K562 (cell line): ENCODE measurements around the gene RPL39L. TPM values are rescaled to one million over a fixed set of nuclear protein-coding genes. Genes with fewer than 3 reads are reported as not detected.

Source experiments
- ADNP ChIP-seq: fragments of 200-800 bp; sonication (Bioruptor generic); IDR thresholded peaks from 2 replicates; pipeline ENCODE4 v1.6.1; 2016; ENCODE audit warnings: missing genetic modification characterization, missing compliant biosample characterization
- ATF6 ChIP-seq: sonication (generic); formaldehyde crosslinking; IDR thresholded peaks from 2 replicates; pipeline ENCODE4 v1.4.0; 2020; ENCODE audit warnings: mild to moderate bottlenecking, missing genetic modification reagents
- C11orf30 ChIP-seq: fragments of 450-650 bp; IDR thresholded peaks from 2 replicates; pipeline ENCODE4 v1.6.1; 2016; ENCODE audit warnings: low read depth, mild to moderate bottlenecking
- CHD2 ChIP-seq: IDR thresholded peaks from 2 replicates; pipeline ENCODE4 v1.6.1; 2011; ENCODE audit warnings: low read depth, low read length
- DNMT1 ChIP-seq: fragments of 450-650 bp; IDR thresholded peaks from 2 replicates; pipeline ENCODE4 v1.6.1; 2016; ENCODE audit warnings: antibody characterized with exemption, mild to moderate bottlenecking
- GTF2A2 ChIP-seq: IDR thresholded peaks from 2 replicates; pipeline ENCODE4 v1.6.1; 2016; ENCODE audit warnings: mild to moderate bottlenecking, missing genetic modification characterization, missing compliant biosample characterization
- HLTF ChIP-seq: fragments of 450-650 bp; IDR thresholded peaks from 2 replicates; pipeline ENCODE4 v1.6.1; 2016
- HMGXB4 ChIP-seq: sonication (generic); formaldehyde crosslinking; IDR thresholded peaks from 2 replicates; pipeline ENCODE4 v1.8.1; 2023; ENCODE audit warnings: mild to moderate bottlenecking, missing genetic modification reagents
- HNRNPK ChIP-seq: fragments of 200-400 bp; formaldehyde crosslinking; IDR thresholded peaks from one replicate; pipeline ENCODE4 v1.6.1; 2018; ENCODE audit warnings: mild to moderate bottlenecking, low read depth, low read length; ENCODE audit not compliant: poor library complexity, severe bottlenecking
- JUND ChIP-seq, 2 experiments: IDR thresholded peaks; 2 replicates in 1 of 2; 3 replicates in 1 of 2; pipeline ENCODE4 v1.6.1; 2011; ENCODE audit warnings: borderline replicate concordance in 2 of 2, low read depth in 2 of 2, low read length in 2 of 2, improper control_type of control experiment in 1 of 2, missing biosample characterization in 1 of 2, missing genetic modification characterization in 1 of 2, missing genetic modification reagents in 1 of 2
- MAX ChIP-seq: sonication (generic); formaldehyde crosslinking; IDR thresholded peaks from 2 replicates; pipeline ENCODE4 v1.9.0; 2022; ENCODE audit warnings: mild to moderate bottlenecking, missing genetic modification reagents
- MEF2A ChIP-seq: IDR thresholded peaks from 2 replicates; pipeline ENCODE4 v1.6.1; 2011; ENCODE audit warnings: low read depth, mild to moderate bottlenecking, low read length, moderate library complexity; ENCODE audit not compliant: control insufficient read depth
- PHF20 ChIP-seq: fragments of 450-650 bp; IDR thresholded peaks from 2 replicates; pipeline ENCODE4 v1.6.1; 2018; ENCODE audit not compliant: partially characterized antibody
- POLR2AphosphoS5 ChIP-seq: IDR thresholded peaks from 2 replicates; pipeline ENCODE4 v1.6.1; 2011; ENCODE audit warnings: mild to moderate bottlenecking, low read depth, low read length, moderate library complexity; ENCODE audit not compliant: control insufficient read depth, insufficient read depth
- POLR2H ChIP-seq: IDR thresholded peaks from 2 replicates; pipeline ENCODE4 v1.6.1; 2016; ENCODE audit warnings: missing genetic modification characterization, low read depth, mild to moderate bottlenecking, control low read depth, missing compliant biosample characterization, moderate library complexity
- RB1 ChIP-seq: fragments of 450-650 bp; IDR thresholded peaks from 2 replicates; pipeline ENCODE4 v1.6.1; 2017; ENCODE audit warnings: low read depth, mild to moderate bottlenecking
- ZNF184 ChIP-seq: sonication (generic); formaldehyde crosslinking; IDR thresholded peaks from 2 replicates; pipeline ENCODE4 v1.5.0; 2020; ENCODE audit warnings: missing genetic modification reagents
- ZNF589 ChIP-seq: fragments of 200-800 bp; sonication (Bioruptor generic); IDR thresholded peaks from 2 replicates; pipeline ENCODE4 v1.6.1; 2016; ENCODE audit warnings: low read depth, missing genetic modification characterization, missing compliant biosample characterization
- ZNF740 ChIP-seq, 3 experiments: fragments of 200-800 bp in 1 of 3; sonication (Bioruptor generic) in 1 of 3; sonication (generic) in 1 of 3; formaldehyde crosslinking in 1 of 3; IDR thresholded peaks; 2 replicates each; pipeline versions ENCODE4 v1.6.1 to v1.8.0; 2016 to 2022; ENCODE audit warnings: mild to moderate bottlenecking in 2 of 3, missing compliant biosample characterization in 2 of 3, missing genetic modification characterization in 2 of 3, missing genetic modification reagents in 1 of 3
- ZNF780A ChIP-seq: fragments of 250-450 bp; sonication (Bioruptor Pico); IDR thresholded peaks from 2 replicates; pipeline ENCODE4 v1.5.0; 2021; ENCODE audit warnings: mild to moderate bottlenecking
- polyA plus RNA-seq, 8 experiments: library from polyadenylated mRNA; depleted of rRNA in 4 of 8; stranded (reverse) in 5 of 8; unstranded in 3 of 8; fragments of >200 nt; fragmentation: Nextera tagmentation in 2 of 8; fragmentation: Illumina TruSeq in 1 of 8; extraction: Ambion mirVana in 2 of 8; extraction: Trizol in 1 of 8; gene quantifications; 2 replicates each; pipeline versions ENCODE4 v1.2.1 to v1.2.3, GENCODE V29; 2011 to 2014; ENCODE audit warnings: inconsistent platforms in 1 of 8, missing spikeins in 1 of 8
- total RNA-seq, 7 experiments: library from RNA; depleted of rRNA in 6 of 7; stranded (reverse); fragments of >200 nt in 6 of 7; fragmentation: Illumina TruSeq in 2 of 7; extraction: Trizol in 2 of 7; gene quantifications; 2 replicates each; pipeline versions ENCODE4 v1.2.1 to v1.2.3, GENCODE V29; 2011 to 2021; ENCODE audit warnings: low replicate concordance in 1 of 7

The RPL39L gene
- total and polyA plus RNA-seq, 9 of the 15 experiments (the other 6 are each of a cell fraction or from before 2014, with no cell fraction given) = 15.0 to 122 (median 45.5) TPM

GRCh38 chr3:187139126-187139894 lies at the start of gene RPL39L (continued):
- TF ChIP-seq HMGXB4 (CRISPR knock-in tag) (peak; percentile 58; the same call in 1 of the 2 replicates), HLTF (0 out of 2 replicates have a peak, but pooled peaks have one; percentile 23), POLR2AphosphoS5 (peak; percentile 91; the same call in 1 of the 2 replicates), PHF20 (peak; percentile 91), CHD2 (peak; percentile 84), POLR2H (tag) (peak; percentile 61), MAX (CRISPR knock-in tag) (peak; percentile 83), ADNP (tag) (peak; percentile 17; the same call in 1 of the 2 replicates), DNMT1 (no peak), GTF2A2 (tag) (no peak), ATF6 (CRISPR knock-in tag) (peak; percentile 49; the same call in 1 of the 2 replicates), MEF2A (no peak), C11orf30 (peak; percentile 50), RB1 (peak; percentile 68), ZNF740 (CRISPR knock-in tag; IDR thresholded peaks at IDR 0.05) (no peak), ZNF740 (tag; IDR thresholded peaks at IDR 0.05) (no peak), ZNF589 (CRISPR knock-in tag) (no peak), ZNF184 (CRISPR knock-in tag) (no peak), JUND (IDR thresholded peaks at IDR 0.05; ENCODE audit: borderline replicate concordance, low read depth, low read length) (no peak), JUND (tag; IDR thresholded peaks at IDR 0.05; ENCODE audit: borderline replicate concordance, low read depth, low read length) (peak; percentile 8; the same call in 1 of the 3 replicates), HNRNPK (no peak), ZNF780A (CRISPR knock-in tag) (no peak)
